A673 (cell line): ENCODE results near the gene SRPX2. TPM values are rescaled to one million over a fixed set of nuclear protein-coding genes. Genes with fewer than 3 reads are reported as not detected.

Experiments
- BruUV-seq: library from RNA; stranded (reverse); fragments of 400-500 nt; replicated peaks from 2 replicates; lab custom pipeline; 2021; lab: Mats Ljungman, UMichigan
- CTCF ChIA-PET: fragments of 300-600 bp; sonication (Branson Sonifier 250); formaldehyde crosslinking; loops from one replicate; lab custom pipeline; 2022; ENCODE audit warnings: antibody characterized with exemption; lab: Charles Lee
- POLR2A ChIA-PET: fragments of 300-600 bp; sonication (Branson Sonifier 250); formaldehyde crosslinking; loops from one replicate; lab custom pipeline; 2022; ENCODE audit warnings: antibody characterized with exemption; ENCODE audit not compliant: low non-redundant PET; lab: Charles Lee
- DNase-seq: peaks from one replicate; pipeline ENCODE4 v3.0.0-alpha.2; 2015; ENCODE audit warnings: low spot score
- H3K27ac ChIP-seq: fragments of 200-600 bp; sonication (generic); 2 replicates; pipeline ENCODE4 v1.5.1; 2016; ENCODE audit warnings: mixed run types, low read depth, mild to moderate bottlenecking, mixed read lengths, antibody characterized with exemption, low read length; ENCODE audit not compliant: poor library complexity, severe bottlenecking
- H3K27me3 ChIP-seq: fragments of 200-600 bp; sonication (generic); replicated peaks from 2 replicates; pipeline ENCODE4 v1.6.1; 2017; ENCODE audit warnings: mixed run types, low read depth, mild to moderate bottlenecking, mixed read lengths, antibody characterized with exemption, low read length; ENCODE audit not compliant: insufficient read depth, poor library complexity
- H3K36me3 ChIP-seq: fragments of 200-600 bp; sonication (generic); 2 replicates; pipeline ENCODE4 v1.6.1; 2016; ENCODE audit warnings: mixed run types, mild to moderate bottlenecking, mixed read lengths, antibody characterized with exemption, low read length; ENCODE audit not compliant: insufficient read depth, poor library complexity, severe bottlenecking
- H3K4me1 ChIP-seq: fragments of 200-600 bp; sonication (generic); 2 replicates; pipeline ENCODE4 v1.6.1; 2017; ENCODE audit warnings: mixed run types, mild to moderate bottlenecking, mixed read lengths, antibody characterized with exemption, low read length; ENCODE audit not compliant: insufficient read depth, poor library complexity, severe bottlenecking
- H3K4me3 ChIP-seq: fragments of 200-600 bp; sonication (generic); 2 replicates; pipeline ENCODE4 v1.5.1; 2016; ENCODE audit warnings: low read depth, mixed run types, mild to moderate bottlenecking, mixed read lengths, low read length; ENCODE audit not compliant: poor library complexity, severe bottlenecking
- H3K9me3 ChIP-seq: fragments of 200-600 bp; sonication (generic); 2 replicates; pipeline ENCODE4 v1.6.1; 2016; ENCODE audit warnings: mixed run types, low read depth, mild to moderate bottlenecking, mixed read lengths, antibody characterized with exemption, low read length; ENCODE audit not compliant: poor library complexity, severe bottlenecking
- EZH2 ChIP-seq: fragments of 200-600 bp; sonication (generic); IDR thresholded peaks from 2 replicates; pipeline ENCODE4 v1.6.1; 2017; ENCODE audit warnings: borderline replicate concordance, low read depth, mild to moderate bottlenecking, mixed read lengths, antibody characterized with exemption, low read length; ENCODE audit not compliant: poor library complexity, severe bottlenecking
- intact Hi-C: fragments of 100-400 bp; cut with micrococcal nuclease; formaldehyde crosslinking; loops from one replicate; pipeline ENCODE4 v1.10.0; 2022; ENCODE audit not compliant: unreplicated experiment
- total RNA-seq: library from RNA; stranded (reverse); gene quantifications from 2 replicates; pipeline ENCODE4 v1.2.3, GENCODE V29; 2021
- TF ChIP-seq, protein P1 (sequence below): fragments of 300-800, 200-600 bp; sonication (generic); conservative IDR thresholded peaks from 2 replicates; pipeline ENCODE4 v1.5.1; 2017; ENCODE audit warnings: low read depth, mild to moderate bottlenecking, antibody characterized with exemption, low read length, moderate library complexity, mixed read lengths

SRPX2 gene
- total RNA-seq, 1 experiment from 2014 or later = 12.3 TPM

DNA sequence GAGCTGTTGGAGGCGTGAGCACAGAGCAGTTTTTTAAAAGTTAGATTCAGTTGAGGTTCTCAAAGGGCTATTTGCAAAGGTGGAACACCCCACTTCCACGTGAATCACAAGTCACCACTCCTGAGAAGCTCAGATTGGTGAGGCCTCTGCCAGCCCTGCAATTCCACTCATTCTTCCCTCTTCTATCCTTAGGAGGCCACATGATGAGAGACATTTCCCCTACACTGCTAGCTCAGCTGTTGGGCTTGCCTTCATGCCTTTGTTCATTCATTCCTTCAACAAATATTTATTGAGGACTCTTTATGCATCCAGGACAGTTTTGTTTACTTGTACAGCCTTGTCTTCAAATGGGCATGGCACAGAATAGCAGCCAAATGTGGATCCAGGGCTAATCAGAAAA, 3.7 kb downstream of the SRPX2 start:
- H3K9me3 ChIP-seq = no peaks in the 10 kb centered on the region
- H3K4me3 ChIP-seq = no peak overlapping the region
- no peak for DNase-seq
- no peaks in the 10 kb centered on the region for H3K27me3 ChIP-seq
- no peak overlapping the region for H3K27ac ChIP-seq
- ChIA-PET CTCF (no interaction called here), POLR2A (no interaction called here)
- peaks cover 8% of the 10 kb centered on the region for H3K4me1 ChIP-seq
- intact Hi-C loops = no loop called here
- BruUV-seq = no TSS peak
- no peak for TF ChIP-seq EZH2
- TF ChIP-seq, protein P1, sequence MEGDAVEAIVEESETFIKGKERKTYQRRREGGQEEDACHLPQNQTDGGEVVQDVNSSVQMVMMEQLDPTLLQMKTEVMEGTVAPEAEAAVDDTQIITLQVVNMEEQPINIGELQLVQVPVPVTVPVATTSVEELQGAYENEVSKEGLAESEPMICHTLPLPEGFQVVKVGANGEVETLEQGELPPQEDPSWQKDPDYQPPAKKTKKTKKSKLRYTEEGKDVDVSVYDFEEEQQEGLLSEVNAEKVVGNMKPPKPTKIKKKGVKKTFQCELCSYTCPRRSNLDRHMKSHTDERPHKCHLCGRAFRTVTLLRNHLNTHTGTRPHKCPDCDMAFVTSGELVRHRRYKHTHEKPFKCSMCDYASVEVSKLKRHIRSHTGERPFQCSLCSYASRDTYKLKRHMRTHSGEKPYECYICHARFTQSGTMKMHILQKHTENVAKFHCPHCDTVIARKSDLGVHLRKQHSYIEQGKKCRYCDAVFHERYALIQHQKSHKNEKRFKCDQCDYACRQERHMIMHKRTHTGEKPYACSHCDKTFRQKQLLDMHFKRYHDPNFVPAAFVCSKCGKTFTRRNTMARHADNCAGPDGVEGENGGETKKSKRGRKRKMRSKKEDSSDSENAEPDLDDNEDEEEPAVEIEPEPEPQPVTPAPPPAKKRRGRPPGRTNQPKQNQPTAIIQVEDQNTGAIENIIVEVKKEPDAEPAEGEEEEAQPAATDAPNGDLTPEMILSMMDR = no peak
- no peaks in the 10 kb centered on the region for H3K36me3 ChIP-seq

DNA sequence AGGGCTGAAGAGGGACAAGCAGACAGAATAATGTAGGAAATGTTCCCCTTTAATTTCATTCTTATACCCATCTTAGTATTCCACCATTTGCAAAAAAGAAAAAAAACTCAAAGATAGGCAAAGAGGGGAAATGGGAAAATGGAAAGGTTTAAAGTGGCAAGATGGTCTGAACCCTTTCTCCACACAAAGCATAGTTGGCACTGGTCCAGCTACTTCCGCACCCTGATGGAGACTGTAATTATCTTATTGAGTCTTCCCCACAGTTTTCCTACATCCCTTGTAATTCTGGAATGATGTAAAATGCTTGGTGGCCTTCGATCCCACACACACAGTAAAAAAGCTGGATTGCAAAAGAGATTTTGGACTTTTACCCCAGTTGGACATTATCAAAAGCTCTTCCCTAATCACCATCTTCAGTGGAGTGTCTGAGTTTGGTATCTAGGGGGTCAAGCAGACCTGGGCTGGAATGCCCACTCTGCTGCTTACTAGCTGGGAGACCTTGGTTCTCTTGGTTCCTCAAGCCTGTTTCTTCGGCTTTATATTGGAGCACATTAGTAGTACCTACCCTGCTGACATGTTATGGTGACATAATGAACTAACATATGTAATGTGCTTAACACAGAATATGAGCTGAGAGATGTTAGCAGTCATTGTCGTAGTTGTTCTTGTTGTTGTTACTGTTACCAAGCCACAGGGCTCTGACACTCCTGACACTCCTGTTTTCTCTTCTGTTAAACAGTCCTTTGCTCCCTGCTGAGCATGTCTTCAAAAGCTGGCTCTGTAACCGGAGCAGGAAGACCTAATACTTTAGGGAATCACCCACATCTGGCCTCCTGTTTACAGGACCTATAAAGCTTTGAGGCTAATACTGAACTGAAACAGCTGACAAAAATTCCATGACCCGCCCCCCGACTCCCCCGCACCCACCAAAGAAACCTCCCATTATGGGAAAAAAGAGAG, 4.7 kb downstream of the SRPX2 start:
- Histone ChIP-seq H3K4me1 (peaks cover 8% of the 10 kb centered on the region), H3K4me3 (no peak overlapping the region), H3K27ac (peak overlapping the region; percentile 75), H3K27me3 (no peaks in the 10 kb centered on the region), H3K36me3 (no peaks in the 10 kb centered on the region), H3K9me3 (no peaks in the 10 kb centered on the region)
- POLR2A ChIA-PET = interaction anchor here (0.6 kb wide), 1 partner anchor 34 kb away, joined by 3 read pairs; no protein-coding TSS in a partner anchor
- DNase-seq = peak; percentile 50
- CTCF ChIA-PET = interaction anchor here (0.6 to 1.0 kb wide), 2 partner anchors 22 kb away, joined by 3 to 7 read pairs; no protein-coding TSS in a partner anchor
- BruUV-seq = no TSS peak
- intact Hi-C loops = no loop called here
- TF ChIP-seq EZH2 = no peak

DNA sequence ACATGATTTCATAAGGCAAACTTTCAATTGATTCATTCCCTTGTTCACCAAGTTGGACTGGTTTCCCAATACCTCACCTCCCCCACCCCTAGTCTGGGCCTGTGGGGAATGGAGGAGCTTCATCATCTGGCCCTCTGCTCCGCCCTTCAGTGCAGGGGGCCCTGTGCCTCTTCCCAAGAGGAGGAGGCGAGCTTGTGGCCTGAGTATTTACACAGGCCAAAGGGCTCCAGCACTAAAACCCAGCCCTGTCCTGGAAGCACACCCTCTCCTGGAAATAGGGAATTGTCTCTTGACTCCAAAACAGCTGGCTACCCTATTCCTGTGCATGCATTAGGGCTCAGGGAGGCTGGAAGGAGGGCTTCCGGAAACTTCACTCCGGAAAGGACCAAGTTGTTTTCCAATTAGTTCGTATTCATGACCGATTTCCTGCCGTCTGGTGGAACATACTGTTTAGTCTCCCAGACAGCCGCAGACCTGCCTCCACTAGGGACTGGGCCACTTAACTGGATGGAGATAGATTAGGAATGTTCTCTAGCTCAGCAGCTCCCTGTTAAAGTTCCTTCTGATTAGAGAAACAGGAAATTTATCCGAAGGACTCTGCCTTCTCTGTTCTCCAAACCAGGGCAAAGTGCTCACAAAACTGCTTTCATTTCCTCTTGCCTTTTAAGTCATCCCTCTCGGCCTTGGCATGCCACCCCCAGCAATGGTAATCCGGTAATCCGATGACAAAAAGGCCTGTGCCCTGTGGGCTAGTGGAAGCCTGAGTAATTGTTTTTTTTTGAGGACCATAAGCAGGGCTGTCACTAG, 5.8 kb downstream of the SRPX2 start:
- ChIA-PET POLR2A (no interaction called here), CTCF (interaction anchor here (1.0 kb wide), 1 partner anchor 21 kb away, joined by 7 read pairs; no protein-coding TSS in a partner anchor)
- DNase-seq = peak; percentile 70
- Histone ChIP-seq H3K4me3 (no peak overlapping the region), H3K27ac (peak overlapping the region; percentile 75), H3K4me1 (peaks cover 8% of the 10 kb centered on the region), H3K27me3 (no peaks in the 10 kb centered on the region), H3K9me3 (no peaks in the 10 kb centered on the region), H3K36me3 (no peaks in the 10 kb centered on the region)
- no peak for TF ChIP-seq EZH2
- TF ChIP-seq, protein P1 = no peak
- no TSS peak for BruUV-seq
- intact Hi-C loops = loop anchor here (10.0 kb wide), 1 partner anchor 65 kb away; no protein-coding TSS in a partner anchor
